ENCODE results near the gene TAS2R40.
A peak's percentile ranks its signal among the peaks of the same experiment; 100 is the strongest.
"Not testable (repeated sequence)": the region's sequence is repeated elsewhere in the genome, so short reads cannot be mapped to it uniquely, and the experiment has no call there.

Gene TAS2R40

DNA sequence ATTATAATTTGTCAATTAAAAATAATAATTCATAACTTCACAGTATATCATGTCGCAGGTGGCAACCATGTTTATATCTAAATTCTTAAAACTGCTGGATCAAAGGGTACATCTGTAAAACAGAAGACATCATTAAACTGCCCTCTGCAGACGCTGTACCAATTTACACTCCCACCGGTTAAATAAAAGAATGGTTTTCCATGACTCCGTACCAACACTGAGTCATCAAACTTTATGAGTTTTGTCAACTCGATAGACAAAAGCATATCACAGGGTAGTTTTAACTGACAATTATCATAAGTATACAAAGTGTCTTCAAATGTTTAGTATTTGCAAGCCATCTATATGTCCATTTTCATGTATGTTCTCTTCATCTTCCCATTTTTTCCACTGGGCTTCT lies 35.7 kb downstream of the TAS2R40 start:
- DNase-seq (ENCODE audit: low read depth), result no peak

DNA sequence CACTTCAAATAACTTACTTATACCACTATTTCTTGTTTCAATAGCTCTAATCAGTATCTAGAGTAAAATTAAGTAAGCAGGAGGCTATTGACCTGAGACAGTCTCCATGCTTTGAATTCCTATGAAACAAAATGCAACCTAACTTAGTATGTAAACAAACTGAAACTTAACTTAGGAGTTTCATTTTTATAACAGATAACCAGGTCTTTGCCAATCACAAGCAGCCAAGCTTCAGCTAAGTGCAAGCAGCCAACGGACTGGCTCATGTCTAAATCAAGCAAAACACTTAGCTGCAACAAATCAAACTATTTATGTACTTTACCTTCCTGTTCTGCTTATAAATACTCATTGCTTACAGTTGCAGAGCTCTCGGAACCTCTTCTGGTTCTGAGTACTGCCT lies 37.0 kb downstream of the TAS2R40 start:
- H3K4me3 ChIP-seq (ENCODE audit: low read length), result no peak overlapping the region
- no peak for DNase-seq (ENCODE audit: low read depth)
- TF ChIP-seq, protein P1, sequence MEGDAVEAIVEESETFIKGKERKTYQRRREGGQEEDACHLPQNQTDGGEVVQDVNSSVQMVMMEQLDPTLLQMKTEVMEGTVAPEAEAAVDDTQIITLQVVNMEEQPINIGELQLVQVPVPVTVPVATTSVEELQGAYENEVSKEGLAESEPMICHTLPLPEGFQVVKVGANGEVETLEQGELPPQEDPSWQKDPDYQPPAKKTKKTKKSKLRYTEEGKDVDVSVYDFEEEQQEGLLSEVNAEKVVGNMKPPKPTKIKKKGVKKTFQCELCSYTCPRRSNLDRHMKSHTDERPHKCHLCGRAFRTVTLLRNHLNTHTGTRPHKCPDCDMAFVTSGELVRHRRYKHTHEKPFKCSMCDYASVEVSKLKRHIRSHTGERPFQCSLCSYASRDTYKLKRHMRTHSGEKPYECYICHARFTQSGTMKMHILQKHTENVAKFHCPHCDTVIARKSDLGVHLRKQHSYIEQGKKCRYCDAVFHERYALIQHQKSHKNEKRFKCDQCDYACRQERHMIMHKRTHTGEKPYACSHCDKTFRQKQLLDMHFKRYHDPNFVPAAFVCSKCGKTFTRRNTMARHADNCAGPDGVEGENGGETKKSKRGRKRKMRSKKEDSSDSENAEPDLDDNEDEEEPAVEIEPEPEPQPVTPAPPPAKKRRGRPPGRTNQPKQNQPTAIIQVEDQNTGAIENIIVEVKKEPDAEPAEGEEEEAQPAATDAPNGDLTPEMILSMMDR (conservative IDR thresholded peaks at IDR 0.05; ENCODE audit: low read length), result no peak

More for the DNA sequence above, 35.7 kb downstream of the TAS2R40 start:
- H3K4me3 ChIP-seq (ENCODE audit: low read length), result no peak overlapping the region
- TF ChIP-seq, protein P1 (conservative IDR thresholded peaks at IDR 0.05; ENCODE audit: low read length), result no peak

DNA sequence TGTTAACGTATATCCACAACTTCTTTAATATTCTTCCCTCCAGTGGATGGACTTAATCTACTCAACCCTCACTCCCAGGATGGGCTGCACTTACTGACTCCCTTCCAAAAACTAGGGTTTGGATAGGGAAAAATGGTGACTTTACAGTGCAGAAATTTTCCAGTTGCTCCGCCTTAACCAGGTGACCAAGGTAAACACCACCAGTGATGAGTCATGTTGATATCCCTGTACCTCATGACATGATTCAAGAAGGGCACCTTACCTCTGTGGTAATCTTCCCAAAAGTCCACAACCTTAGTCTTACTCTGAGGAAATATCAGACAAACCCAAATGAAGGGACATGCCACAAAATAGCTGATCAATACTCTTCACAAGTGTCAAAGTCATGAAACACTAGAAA lies 37.9 kb downstream of the TAS2R40 start:
- TF ChIP-seq, protein P1 (conservative IDR thresholded peaks at IDR 0.05; ENCODE audit: low read length), result no peak
- no peak overlapping the region for H3K4me3 ChIP-seq (ENCODE audit: low read length)
- DNase-seq (ENCODE audit: low read depth), result no peak

DNA sequence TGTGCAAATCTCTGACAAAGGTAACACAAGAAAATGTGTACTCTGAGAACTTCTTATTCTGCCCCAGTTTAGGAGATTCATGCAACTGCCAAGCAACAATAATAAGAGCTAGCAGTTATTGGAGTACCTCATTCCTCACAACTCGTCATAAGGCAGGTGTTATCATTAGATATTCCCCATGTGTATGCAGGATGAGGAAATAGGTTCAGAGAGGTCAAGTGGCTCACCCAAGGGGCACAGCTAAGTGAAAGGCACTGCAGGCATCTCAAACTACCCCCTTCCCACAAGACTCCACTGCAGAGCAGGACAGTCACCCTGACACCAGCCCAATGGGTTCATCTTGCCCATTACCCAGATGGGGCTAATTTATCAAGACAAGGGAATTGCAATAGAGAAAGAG lies 40.1 kb downstream of the TAS2R40 start:
- DNase-seq (ENCODE audit: low read depth), result no peak
- TF ChIP-seq, protein P1 (conservative IDR thresholded peaks at IDR 0.05; ENCODE audit: low read length), result no peak
- no peak overlapping the region for H3K4me3 ChIP-seq (ENCODE audit: low read length)

DNA sequence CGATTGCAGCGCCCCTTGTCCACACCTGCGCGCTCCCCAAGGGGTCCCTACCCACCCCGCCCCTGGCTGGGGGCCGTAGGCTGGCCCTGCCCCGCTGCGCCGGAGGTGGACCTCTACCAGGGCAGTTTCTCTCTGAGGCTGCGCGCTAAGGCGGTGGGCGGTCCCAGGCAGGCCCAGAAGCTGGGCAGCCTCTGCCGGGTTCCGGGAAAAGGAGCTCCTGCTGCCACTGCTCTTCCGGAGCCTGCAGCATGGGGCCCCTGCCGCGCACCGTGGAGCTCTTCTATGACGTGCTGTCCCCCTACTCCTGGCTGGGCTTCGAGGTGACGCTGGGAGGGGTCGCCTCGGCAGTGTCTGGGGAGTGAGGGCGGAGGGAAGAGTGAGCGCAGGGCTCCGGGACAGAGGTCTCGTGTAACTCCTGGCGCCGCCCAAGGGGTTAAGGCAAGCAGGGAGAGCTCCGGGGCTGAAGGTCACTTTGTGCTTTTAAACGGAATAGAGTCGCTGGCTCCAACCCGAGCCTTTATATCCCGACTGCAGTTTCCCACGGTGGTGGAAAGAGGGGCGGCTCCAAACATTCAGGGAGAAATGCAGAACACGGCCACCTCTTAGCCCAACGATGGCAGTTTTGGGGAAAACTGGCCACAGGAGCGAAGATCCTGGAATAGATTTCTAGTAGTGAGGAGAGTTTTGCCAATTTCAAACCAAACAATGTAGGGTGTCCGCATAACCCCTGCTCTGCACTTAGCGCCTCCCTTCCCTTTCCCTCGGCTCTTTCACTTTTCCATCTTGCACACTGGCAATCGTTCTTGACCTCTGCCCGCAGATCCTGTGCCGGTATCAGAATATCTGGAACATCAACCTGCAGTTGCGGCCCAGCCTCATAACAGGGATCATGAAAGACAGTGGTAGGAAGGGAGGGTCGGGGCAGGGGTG lies 41.7 kb downstream of the TAS2R40 start, which contains the start of gene GSTK1:
TSS of gene GSTK1 (plus strand) at position 176 of the 930 bp plus-strand sequence. CDS start at position 249, 73 bp downstream.
- H3K4me3 ChIP-seq (ENCODE audit: low read length), result peak within 1 kb of the TSS; percentile 90
- peak; percentile 60 for DNase-seq (ENCODE audit: low read depth)
- TF ChIP-seq, protein P1 (conservative IDR thresholded peaks at IDR 0.05; ENCODE audit: low read length), result no peak

DNA sequence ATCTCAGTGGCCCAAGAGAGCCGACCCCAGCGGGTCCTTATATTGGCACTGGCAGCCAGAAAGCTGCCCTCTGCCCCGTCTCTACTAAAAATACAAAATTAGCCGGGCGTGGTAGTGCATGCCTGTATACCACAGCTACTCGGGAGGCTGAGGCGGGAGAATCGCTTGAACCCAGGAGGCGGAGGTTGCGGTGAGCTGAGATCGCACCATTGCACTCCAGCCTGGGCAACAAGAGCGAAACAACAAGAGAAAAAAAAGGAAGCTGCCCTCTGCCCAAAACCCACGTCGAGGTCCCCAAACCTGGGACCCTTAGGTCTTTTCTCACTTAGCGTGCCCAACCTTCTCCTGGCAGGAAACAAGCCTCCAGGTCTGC lies 42.3 kb downstream of the TAS2R40 start:
- not testable (repeated sequence) for DNase-seq (ENCODE audit: low read depth)
- peak overlapping the region; percentile 90 for H3K4me3 ChIP-seq (ENCODE audit: low read length)

DNA sequence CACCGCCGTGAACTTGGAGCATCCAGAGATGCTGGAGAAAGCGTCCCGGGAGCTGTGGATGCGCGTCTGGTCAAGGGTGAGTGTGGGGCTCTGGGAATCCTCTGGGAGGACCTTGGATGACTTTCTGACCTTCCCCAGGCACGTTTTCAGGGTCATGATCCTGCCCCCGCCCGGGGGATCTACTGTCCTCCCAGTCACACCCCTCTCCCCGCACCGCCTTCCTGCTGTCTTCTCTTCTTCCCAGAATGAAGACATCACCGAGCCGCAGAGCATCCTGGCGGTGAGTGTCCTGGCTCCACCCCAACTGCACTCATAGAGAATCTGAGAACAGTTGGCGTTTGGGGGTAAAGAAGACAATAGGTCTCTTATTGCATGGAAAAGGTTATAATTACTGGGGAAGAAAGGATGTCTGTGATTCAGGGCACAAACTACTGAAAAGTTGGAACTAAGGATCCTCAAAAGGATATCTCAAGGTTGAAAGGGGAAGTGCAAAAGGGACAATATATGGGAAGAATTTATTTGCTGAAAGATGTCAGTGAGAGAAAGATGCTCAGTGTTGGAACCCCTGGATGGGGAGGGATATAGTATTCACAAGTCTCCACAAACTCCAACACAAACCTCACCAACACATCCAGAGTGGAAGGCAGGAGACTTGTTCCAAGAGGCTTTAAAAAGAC lies 43.3 kb downstream of the TAS2R40 start:
- H3K4me3 ChIP-seq (ENCODE audit: low read length), result no peak overlapping the region
- TF ChIP-seq, protein P1 (conservative IDR thresholded peaks at IDR 0.05; ENCODE audit: low read length), result no peak
- no peak for DNase-seq (ENCODE audit: low read depth)
